NCI-H2107 (cell line): ENCODE results near the gene TMX4.
"Not testable (repeated sequence)": the region's sequence is repeated elsewhere in the genome, so short reads cannot be mapped to it uniquely, and the experiment has no call there.

Source experiments
- DNase-seq: peaks from one replicate; lab custom pipeline; 2025; lab: John Stamatoyannopoulos, UW

The TMX4 gene

GRCh38 chr20:7967199-7967844 lies 52.2 kb downstream of the TMX4 start:
- DNase-seq = no peak

GRCh38 chr20:7966176-7966575 lies 53.4 kb downstream of the TMX4 start:
- DNase-seq = no peak

- no peak for DNase-seq
Measured at GRCh38 chr20:7959484-7959883, 60.1 kb downstream of the TMX4 start.

- DNase-seq = not testable (repeated sequence)
Measured at GRCh38 chr20:7956561-7956960, 63.0 kb downstream of the TMX4 start.

- no peak for DNase-seq
Measured at GRCh38 chr20:7950387-7950786, 69.2 kb downstream of the TMX4 start.

GRCh38 chr20:7943891-7944290 lies 75.7 kb downstream of the TMX4 start:
- DNase-seq = no peak

- no peak for DNase-seq
Measured at GRCh38 chr20:7940341-7940740, 79.2 kb downstream of the TMX4 start, which contains the start of gene HAO1. Gene HAO1 (minus strand): TSS chr20:7940458. CDS start chr20:7940422, 36 bp downstream.

GRCh38 chr20:7939663-7940062 lies 79.9 kb downstream of the TMX4 start:
- no peak for DNase-seq

GRCh38 chr20:7938058-7938457 lies 81.5 kb downstream of the TMX4 start:
- no peak for DNase-seq

GRCh38 chr20:7937328-7937727 lies 82.2 kb downstream of the TMX4 start:
- DNase-seq = no peak

GRCh38 chr20:7935027-7935551 lies 84.5 kb downstream of the TMX4 start:
- no peak for DNase-seq

- DNase-seq = no peak
Measured at GRCh38 chr20:7933346-7933745, 86.2 kb downstream of the TMX4 start.

- DNase-seq = no peak
Measured at GRCh38 chr20:7930343-7930742, 89.2 kb downstream of the TMX4 start.
